SK-N-SH treated with all-trans-retinoic acid at 6 μM for 48 hours (cell line): ENCODE data around the gene RUBCNL.

Source experiments
- ATAC-seq: fragments of 200-7000 bp; cut with Tn5 transposase; 3 replicates; pipeline ENCODE4 v1.9.1; 2020; ENCODE audit warnings: mild to moderate bottlenecking, moderate library complexity
- CREB5 ChIP-seq: fragments of 250-450 bp; sonication (Bioruptor Pico); IDR thresholded peaks from 2 replicates; pipeline ENCODE4 v1.5.1; 2020; ENCODE audit warnings: low read depth, mild to moderate bottlenecking, moderate library complexity
- CSDC2 ChIP-seq: fragments of 250-450 bp; sonication (Bioruptor Pico); IDR thresholded peaks from 2 replicates; pipeline ENCODE4 v1.5.0; 2020; ENCODE audit warnings: mild to moderate bottlenecking, moderate library complexity
- CSRNP3 ChIP-seq: fragments of 250-450 bp; sonication (Bioruptor Pico); IDR thresholded peaks from 2 replicates; pipeline ENCODE4 v1.5.1; 2021; ENCODE audit warnings: mild to moderate bottlenecking, moderate library complexity
- ESRRG ChIP-seq: fragments of 250-450 bp; sonication (Bioruptor Pico); IDR thresholded peaks from 2 replicates; pipeline ENCODE4 v1.6.1; 2021; ENCODE audit warnings: mild to moderate bottlenecking
- GLIS3 ChIP-seq: fragments of 250-450 bp; sonication (Bioruptor Pico); IDR thresholded peaks from 2 replicates; pipeline ENCODE4 v1.5.0; 2020; ENCODE audit warnings: mild to moderate bottlenecking, moderate library complexity
- ISL1 ChIP-seq: fragments of 250-450 bp; sonication (Bioruptor Pico); IDR thresholded peaks from 2 replicates; pipeline ENCODE4 v2.1.2; 2022; ENCODE audit warnings: mild to moderate bottlenecking, moderate library complexity
- OSR1 ChIP-seq: fragments of 250-450 bp; sonication (Bioruptor Pico); IDR thresholded peaks from 2 replicates; pipeline ENCODE4 v1.8.0; 2022; ENCODE audit warnings: moderate library complexity, mild to moderate bottlenecking, inconsistent platforms
- POU6F1 ChIP-seq: fragments of 250-450 bp; sonication (Bioruptor Pico); IDR thresholded peaks from 2 replicates; pipeline ENCODE4 v1.8.0; 2021; ENCODE audit warnings: low read depth, mild to moderate bottlenecking, moderate library complexity, borderline replicate concordance
- PPARA ChIP-seq: fragments of 250-450 bp; sonication (Bioruptor Pico); IDR thresholded peaks from 2 replicates; pipeline ENCODE4 v1.5.0; 2020; ENCODE audit warnings: mild to moderate bottlenecking, borderline replicate concordance
- RARB ChIP-seq: fragments of 250-450 bp; sonication (Bioruptor Pico); IDR thresholded peaks from 2 replicates; pipeline ENCODE4 v1.8.0; 2021; ENCODE audit warnings: mild to moderate bottlenecking, moderate library complexity
- TCF4 ChIP-seq: fragments of 250-450 bp; sonication (Bioruptor Pico); IDR thresholded peaks from 2 replicates; pipeline ENCODE4 v1.8.0; 2021; ENCODE audit warnings: mild to moderate bottlenecking, moderate library complexity, borderline replicate concordance
- TOX ChIP-seq: fragments of 250-450 bp; sonication (Bioruptor Pico); IDR thresholded peaks from 2 replicates; pipeline ENCODE4 v1.8.0; 2021; ENCODE audit warnings: mild to moderate bottlenecking, moderate library complexity, borderline replicate concordance
- ZC3H10 ChIP-seq: fragments of 250-450 bp; sonication (Bioruptor Pico); IDR thresholded peaks from 2 replicates; pipeline ENCODE4 v1.5.1; 2021; ENCODE audit warnings: mild to moderate bottlenecking, moderate library complexity
- ZFP3 ChIP-seq: fragments of 250-450 bp; sonication (Bioruptor Pico); IDR thresholded peaks from 2 replicates; pipeline ENCODE4 v1.5.0; 2020; ENCODE audit warnings: mild to moderate bottlenecking, moderate library complexity
- ZNF70 ChIP-seq: fragments of 450-650 bp; formaldehyde crosslinking; IDR thresholded peaks from 2 replicates; pipeline ENCODE4 v1.5.0; 2020; ENCODE audit warnings: mild to moderate bottlenecking, moderate library complexity
- ZNF8 ChIP-seq: fragments of 450-650 bp; formaldehyde crosslinking; IDR thresholded peaks from 2 replicates; pipeline ENCODE4 v1.5.0; 2020; ENCODE audit warnings: mild to moderate bottlenecking, moderate library complexity
- TF ChIP-seq, protein P1 (sequence below): fragments of 250-450 bp; sonication (Bioruptor Pico); IDR thresholded peaks from 2 replicates; pipeline ENCODE4 v1.8.0; 2020; ENCODE audit warnings: mild to moderate bottlenecking, moderate library complexity, borderline replicate concordance

RUBCNL gene

GRCh38 chr13:46388308-46388707 lies 1.3 kb upstream of the RUBCNL start:
- no peak for ATAC-seq
- TF ChIP-seq, protein P1, sequence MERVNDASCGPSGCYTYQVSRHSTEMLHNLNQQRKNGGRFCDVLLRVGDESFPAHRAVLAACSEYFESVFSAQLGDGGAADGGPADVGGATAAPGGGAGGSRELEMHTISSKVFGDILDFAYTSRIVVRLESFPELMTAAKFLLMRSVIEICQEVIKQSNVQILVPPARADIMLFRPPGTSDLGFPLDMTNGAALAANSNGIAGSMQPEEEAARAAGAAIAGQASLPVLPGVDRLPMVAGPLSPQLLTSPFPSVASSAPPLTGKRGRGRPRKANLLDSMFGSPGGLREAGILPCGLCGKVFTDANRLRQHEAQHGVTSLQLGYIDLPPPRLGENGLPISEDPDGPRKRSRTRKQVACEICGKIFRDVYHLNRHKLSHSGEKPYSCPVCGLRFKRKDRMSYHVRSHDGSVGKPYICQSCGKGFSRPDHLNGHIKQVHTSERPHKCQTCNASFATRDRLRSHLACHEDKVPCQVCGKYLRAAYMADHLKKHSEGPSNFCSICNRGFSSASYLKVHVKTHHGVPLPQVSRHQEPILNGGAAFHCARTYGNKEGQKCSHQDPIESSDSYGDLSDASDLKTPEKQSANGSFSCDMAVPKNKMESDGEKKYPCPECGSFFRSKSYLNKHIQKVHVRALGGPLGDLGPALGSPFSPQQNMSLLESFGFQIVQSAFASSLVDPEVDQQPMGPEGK (CRISPR knock-in tag) = no peak
- TF ChIP-seq POU6F1 (CRISPR knock-in tag) (no peak), TCF4 (CRISPR knock-in tag) (no peak), ESRRG (CRISPR knock-in tag) (no peak), ZFP3 (no peak), ZC3H10 (CRISPR knock-in tag) (no peak)

DNA sequence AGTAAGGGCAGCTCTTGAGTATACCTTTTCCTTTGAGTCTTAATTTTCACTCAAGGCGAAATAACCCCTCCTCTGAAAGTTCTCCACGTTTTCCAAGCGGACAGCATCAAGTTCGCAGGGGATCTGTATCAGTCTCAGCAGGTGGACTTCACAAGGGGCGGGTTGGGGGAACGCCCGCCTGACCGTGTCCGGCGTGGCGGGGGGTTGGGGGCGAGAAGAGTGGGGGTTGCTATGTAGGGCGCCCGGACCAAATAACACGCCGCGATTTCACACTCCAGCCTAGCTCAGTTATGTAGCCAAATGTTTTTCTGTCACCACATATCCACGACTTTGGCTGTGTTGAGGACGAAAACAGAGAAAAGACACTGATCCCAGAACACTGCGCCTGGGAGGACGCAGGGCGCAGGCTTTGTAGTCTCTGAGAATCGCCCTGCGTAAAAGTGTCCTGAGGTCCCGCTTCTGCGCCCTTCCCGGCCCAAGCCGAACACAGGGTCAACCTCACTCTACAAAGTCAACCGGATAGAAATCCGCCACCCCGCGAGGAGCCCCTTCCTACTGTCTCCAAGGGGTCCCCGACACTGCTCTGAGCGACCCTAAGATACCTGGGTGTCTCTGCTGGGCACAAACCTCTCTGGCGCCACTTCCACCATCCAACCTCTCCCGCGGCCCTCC lies 524 bp downstream of the RUBCNL start:
- no peak for TF ChIP-seq ZC3H10 (CRISPR knock-in tag)
- ATAC-seq = peak; percentile 43

DNA sequence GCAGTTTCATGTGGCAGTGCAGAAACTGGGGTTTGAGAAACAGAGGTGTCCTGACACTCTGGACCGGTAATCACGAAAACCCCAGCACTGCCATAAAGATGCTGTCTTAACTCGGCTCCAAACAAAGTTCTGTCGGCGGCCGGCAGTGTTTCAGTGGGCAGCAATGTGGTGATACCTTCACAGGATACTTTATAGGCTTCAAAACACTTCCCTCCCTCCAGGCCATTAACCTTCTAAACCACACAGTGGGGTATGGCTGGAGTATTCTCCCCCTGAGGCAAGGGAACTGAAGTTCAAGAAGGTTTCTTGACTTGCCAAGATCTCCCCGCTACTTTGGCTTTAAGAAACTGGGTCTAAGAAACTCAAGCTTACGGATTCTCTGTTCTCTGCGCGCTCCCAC lies 1.1 kb downstream of the RUBCNL start:
- TF ChIP-seq CSDC2 (CRISPR knock-in tag) (no peak), OSR1 (CRISPR knock-in tag) (no peak), ISL1 (CRISPR knock-in tag) (no peak), GLIS3 (no peak), ZNF70 (CRISPR knock-in tag) (no peak)
- ATAC-seq = no peak

DNA sequence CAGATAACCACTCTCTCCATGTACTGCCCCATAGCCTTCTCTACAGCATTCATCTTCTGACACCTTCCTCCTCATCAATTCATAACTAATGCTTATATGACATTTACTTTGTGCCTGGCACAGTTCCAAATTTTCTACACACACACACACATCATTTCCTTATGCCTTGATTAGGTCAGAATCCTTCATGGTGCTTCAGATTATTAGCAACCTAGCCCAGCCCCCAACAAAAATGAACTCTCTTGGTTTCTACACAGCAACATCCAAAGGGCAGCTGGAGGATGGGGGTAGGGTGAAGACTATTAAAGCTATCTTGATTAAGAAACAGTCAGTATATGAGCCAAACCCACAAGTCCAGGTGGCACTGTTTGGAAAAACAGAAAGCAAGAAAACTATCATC lies 3.7 kb downstream of the RUBCNL start:
- TF ChIP-seq CREB5 (CRISPR knock-in tag) (no peak), TOX (CRISPR knock-in tag) (no peak), GLIS3 (no peak), RARB (no peak), ISL1 (CRISPR knock-in tag) (no peak), ZFP3 (no peak)
- TF ChIP-seq, protein P1 (CRISPR knock-in tag) = no peak
- no peak for ATAC-seq

DNA sequence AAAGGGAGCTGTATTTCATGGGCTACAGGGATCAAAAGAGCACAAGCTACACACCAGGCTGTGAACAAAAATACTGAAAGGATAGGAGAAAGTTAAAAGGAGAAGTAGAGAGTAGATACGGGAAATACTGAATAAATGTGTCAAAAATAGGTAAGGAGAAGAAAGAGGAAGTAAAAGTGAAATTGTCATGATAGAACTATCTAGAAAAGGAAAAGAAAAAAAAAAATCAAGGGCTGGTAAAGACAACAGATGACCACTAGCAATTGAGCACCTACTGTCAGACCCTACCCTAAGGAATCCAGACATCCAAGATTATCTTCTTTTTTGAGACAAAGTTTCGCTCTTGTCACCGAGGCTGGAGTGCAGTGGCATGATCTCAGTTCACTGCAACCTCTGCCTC lies 4.8 kb downstream of the RUBCNL start:
- ATAC-seq = no peak
- TF ChIP-seq OSR1 (CRISPR knock-in tag) = no peak
- no peak for TF ChIP-seq CSRNP3 (CRISPR knock-in tag)
- TF ChIP-seq ZNF8 (CRISPR knock-in tag) = no peak
- no peak for TF ChIP-seq PPARA (CRISPR knock-in tag)
- TF ChIP-seq ZFP3 = no peak
- TF ChIP-seq GLIS3 = no peak
- TF ChIP-seq, all 23 proteins: peak for 0
